ENCODE data around the gene NFYA. TPM values are rescaled to one million over a fixed set of nuclear protein-coding genes. Genes with fewer than 3 reads are reported as not detected.

NFYA gene
- total RNA-seq, 1 experiment from 2014 or later: 28.7 TPM

DNA sequence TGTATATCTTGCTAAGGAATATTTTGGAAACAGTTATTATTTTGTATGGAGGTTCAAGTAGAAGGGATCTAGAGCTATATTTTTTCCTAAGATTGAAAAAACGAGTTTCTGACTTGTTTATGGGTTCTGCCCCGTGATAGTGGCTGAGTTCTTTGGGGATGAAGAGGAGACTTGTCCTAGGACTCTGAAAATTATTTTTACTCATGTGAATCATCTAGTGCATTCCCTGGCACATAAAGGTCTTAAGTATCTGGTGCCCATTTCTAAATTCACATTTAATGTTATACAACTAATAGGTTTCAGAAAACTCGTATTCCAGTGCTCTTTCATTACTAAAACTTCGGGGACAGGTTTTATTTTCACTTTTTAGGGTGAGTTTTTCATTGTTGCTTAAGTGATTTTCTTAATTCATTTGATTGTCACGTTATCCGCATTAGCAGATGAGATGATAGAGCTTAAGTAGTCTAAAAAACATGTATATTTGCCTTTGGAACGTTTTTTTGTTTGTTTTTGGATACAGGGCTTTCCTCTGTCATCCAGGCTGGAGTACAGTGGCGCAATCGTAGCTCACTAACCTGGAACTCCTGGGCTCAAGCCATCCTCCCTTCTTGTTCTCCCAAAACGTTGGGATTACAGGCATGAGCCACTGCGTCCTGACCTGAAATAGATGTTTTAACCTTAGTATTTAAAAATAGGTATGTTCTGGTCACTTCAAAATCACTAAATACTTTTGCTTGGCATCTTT, 2.1 kb downstream of the NFYA start:
- H3K27ac ChIP-seq (ENCODE audit: low read depth, low read length): peak overlapping the region; percentile 98; the same call in 1 of the 2 replicates
- intact Hi-C loops (cut with micrococcal nuclease): no loop called here
- BruUV-seq (replicated peaks): no TSS peak

More for the DNA sequence above, 2.1 kb downstream of the NFYA start:
- 0 out of 2 replicates have a peak overlapping the region, but pooled peaks have one; percentile 94 for H3K9ac ChIP-seq (ENCODE audit: low read length)
- no peak overlapping the region for H2AFZ ChIP-seq (ENCODE audit: low read depth, low read length, poor library complexity, severe bottlenecking)
- no peaks in the 10 kb centered on the region for H3K27me3 ChIP-seq (ENCODE audit: insufficient read depth, low read length)
- ATAC-seq (no peak), DNase-seq (ENCODE audit: low read depth, low spot score) (no peak)
- H3K9me2 ChIP-seq (ENCODE audit: insufficient read depth): no peaks in the 10 kb centered on the region
- CTCF ChIA-PET: interaction anchor here (1.1 kb wide), 1 partner anchor 29 kb away, joined by 3 read pairs; no protein-coding TSS in a partner anchor
- POLR2A ChIA-PET: no interaction called here
- TF ChIP-seq, protein P1, sequence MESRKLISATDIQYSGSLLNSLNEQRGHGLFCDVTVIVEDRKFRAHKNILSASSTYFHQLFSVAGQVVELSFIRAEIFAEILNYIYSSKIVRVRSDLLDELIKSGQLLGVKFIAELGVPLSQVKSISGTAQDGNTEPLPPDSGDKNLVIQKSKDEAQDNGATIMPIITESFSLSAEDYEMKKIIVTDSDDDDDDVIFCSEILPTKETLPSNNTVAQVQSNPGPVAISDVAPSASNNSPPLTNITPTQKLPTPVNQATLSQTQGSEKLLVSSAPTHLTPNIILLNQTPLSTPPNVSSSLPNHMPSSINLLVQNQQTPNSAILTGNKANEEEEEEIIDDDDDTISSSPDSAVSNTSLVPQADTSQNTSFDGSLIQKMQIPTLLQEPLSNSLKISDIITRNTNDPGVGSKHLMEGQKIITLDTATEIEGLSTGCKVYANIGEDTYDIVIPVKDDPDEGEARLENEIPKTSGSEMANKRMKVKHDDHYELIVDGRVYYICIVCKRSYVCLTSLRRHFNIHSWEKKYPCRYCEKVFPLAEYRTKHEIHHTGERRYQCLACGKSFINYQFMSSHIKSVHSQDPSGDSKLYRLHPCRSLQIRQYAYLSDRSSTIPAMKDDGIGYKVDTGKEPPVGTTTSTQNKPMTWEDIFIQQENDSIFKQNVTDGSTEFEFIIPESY (IDR thresholded peaks at IDR 0.05; ENCODE audit: extremely low read depth, insufficient replicate concordance, low read length): no peak
- no peak for TF ChIP-seq RAD21 (IDR thresholded peaks at IDR 0.05; ENCODE audit: low read depth)
- TF ChIP-seq POLR2A (IDR thresholded peaks at IDR 0.05; ENCODE audit: borderline replicate concordance, extremely low read depth, insufficient read depth, insufficient read length): no peak
- no peak for TF ChIP-seq YY1 (IDR thresholded peaks at IDR 0.05; ENCODE audit: extremely low read depth, insufficient replicate concordance, low read depth, low read length)
- TF ChIP-seq SRF (IDR thresholded peaks at IDR 0.05; ENCODE audit: low read depth): no peak
- no peak for TF ChIP-seq EZH2phosphoT487 (IDR thresholded peaks at IDR 0.05; ENCODE audit: borderline replicate concordance)
- no peak for TF ChIP-seq CEBPB (IDR thresholded peaks at IDR 0.05; ENCODE audit: low read depth)
- TF ChIP-seq REST (IDR thresholded peaks at IDR 0.05; ENCODE audit: low read depth): no peak
- no peak for TF ChIP-seq FOSL1 (IDR thresholded peaks at IDR 0.05; ENCODE audit: low read depth)
- no peak for TF ChIP-seq ELF1 (IDR thresholded peaks at IDR 0.05; ENCODE audit: borderline replicate concordance, low read depth)
- no peak for TF ChIP-seq POLR2AphosphoS5 (IDR thresholded peaks at IDR 0.05; ENCODE audit: low read depth, low read length)
- TF ChIP-seq ZFX (IDR thresholded peaks at IDR 0.05): no peak
- TF ChIP-seq, protein P2, sequence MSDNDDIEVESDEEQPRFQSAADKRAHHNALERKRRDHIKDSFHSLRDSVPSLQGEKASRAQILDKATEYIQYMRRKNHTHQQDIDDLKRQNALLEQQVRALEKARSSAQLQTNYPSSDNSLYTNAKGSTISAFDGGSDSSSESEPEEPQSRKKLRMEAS (IDR thresholded peaks at IDR 0.05): no peak
- TF ChIP-seq SP1 (IDR thresholded peaks at IDR 0.05; ENCODE audit: low read depth): no peak
- no peak for TF ChIP-seq EGR1 (IDR thresholded peaks at IDR 0.05; ENCODE audit: low read depth)
- TF ChIP-seq CBX3 (IDR thresholded peaks at IDR 0.05; ENCODE audit: low read depth): no peak
- TF ChIP-seq SIN3A (IDR thresholded peaks at IDR 0.05; ENCODE audit: low read depth): no peak
- TF ChIP-seq, protein P3, sequence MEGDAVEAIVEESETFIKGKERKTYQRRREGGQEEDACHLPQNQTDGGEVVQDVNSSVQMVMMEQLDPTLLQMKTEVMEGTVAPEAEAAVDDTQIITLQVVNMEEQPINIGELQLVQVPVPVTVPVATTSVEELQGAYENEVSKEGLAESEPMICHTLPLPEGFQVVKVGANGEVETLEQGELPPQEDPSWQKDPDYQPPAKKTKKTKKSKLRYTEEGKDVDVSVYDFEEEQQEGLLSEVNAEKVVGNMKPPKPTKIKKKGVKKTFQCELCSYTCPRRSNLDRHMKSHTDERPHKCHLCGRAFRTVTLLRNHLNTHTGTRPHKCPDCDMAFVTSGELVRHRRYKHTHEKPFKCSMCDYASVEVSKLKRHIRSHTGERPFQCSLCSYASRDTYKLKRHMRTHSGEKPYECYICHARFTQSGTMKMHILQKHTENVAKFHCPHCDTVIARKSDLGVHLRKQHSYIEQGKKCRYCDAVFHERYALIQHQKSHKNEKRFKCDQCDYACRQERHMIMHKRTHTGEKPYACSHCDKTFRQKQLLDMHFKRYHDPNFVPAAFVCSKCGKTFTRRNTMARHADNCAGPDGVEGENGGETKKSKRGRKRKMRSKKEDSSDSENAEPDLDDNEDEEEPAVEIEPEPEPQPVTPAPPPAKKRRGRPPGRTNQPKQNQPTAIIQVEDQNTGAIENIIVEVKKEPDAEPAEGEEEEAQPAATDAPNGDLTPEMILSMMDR (IDR thresholded peaks at IDR 0.05 in 2 of 3, conservative IDR thresholded peaks at IDR 0.05 in 1 of 3; ENCODE audit: borderline replicate concordance in 1 of 3, insufficient read depth in 1 of 3, low read depth in 2 of 3, low read length in 2 of 3): no peak
- no peaks in the 10 kb centered on the region for H4K20me1 ChIP-seq (ENCODE audit: insufficient read depth)
- H3K36me3 ChIP-seq (ENCODE audit: control insufficient read depth in 1 of 2, insufficient read depth in 2 of 2, low read length in 2 of 2): peaks cover 7 to 12% of the 10 kb centered on the region in 2 experiments
- RAD21 ChIA-PET (ENCODE audit: low non-redundant PET in 1 of 2, low total read pairs in 2 of 2, uncharacterized antibody in 2 of 2, unreplicated experiment in 2 of 2): no interaction called here
- peaks cover 7 to 16% of the 10 kb centered on the region in 2 experiments; a peak in 3 of 4 replicates for H3K4me1 ChIP-seq (ENCODE audit: control insufficient read depth in 1 of 2, insufficient read depth in 2 of 2, low read length in 2 of 2)
- peak overlapping the region; percentile 93 for H3K4me2 ChIP-seq (ENCODE audit: low read length)
- no peaks in the 10 kb centered on the region for H3K9me3 ChIP-seq (ENCODE audit: control insufficient read depth in 1 of 2, insufficient read depth in 1 of 2, low read depth in 1 of 2, low read length in 2 of 2)
- peak overlapping the region; percentile 67 to 77 for H3K4me3 ChIP-seq (replicated peaks in 1 of 2; ENCODE audit: low read depth in 1 of 2, low read length in 2 of 2)
- H3K79me2 ChIP-seq (ENCODE audit: insufficient read depth, low read length): peaks cover 76% of the 10 kb centered on the region

Measured in HCT116 (cell line).